HG03039 (cell line): ENCODE results near the gene ILRUN.
"Not testable (repeated sequence)": the region's sequence is repeated elsewhere in the genome, so short reads cannot be mapped to it uniquely, and the experiment has no call there.

Source experiments
- ATAC-seq: cut with Tn5 transposase; IDR thresholded peaks from one replicate; pipeline ENCODE4 v1.9.1; 2021; ENCODE audit warnings: mild to moderate bottlenecking, moderate library complexity; ENCODE audit not compliant: unreplicated experiment

ILRUN gene

DNA sequence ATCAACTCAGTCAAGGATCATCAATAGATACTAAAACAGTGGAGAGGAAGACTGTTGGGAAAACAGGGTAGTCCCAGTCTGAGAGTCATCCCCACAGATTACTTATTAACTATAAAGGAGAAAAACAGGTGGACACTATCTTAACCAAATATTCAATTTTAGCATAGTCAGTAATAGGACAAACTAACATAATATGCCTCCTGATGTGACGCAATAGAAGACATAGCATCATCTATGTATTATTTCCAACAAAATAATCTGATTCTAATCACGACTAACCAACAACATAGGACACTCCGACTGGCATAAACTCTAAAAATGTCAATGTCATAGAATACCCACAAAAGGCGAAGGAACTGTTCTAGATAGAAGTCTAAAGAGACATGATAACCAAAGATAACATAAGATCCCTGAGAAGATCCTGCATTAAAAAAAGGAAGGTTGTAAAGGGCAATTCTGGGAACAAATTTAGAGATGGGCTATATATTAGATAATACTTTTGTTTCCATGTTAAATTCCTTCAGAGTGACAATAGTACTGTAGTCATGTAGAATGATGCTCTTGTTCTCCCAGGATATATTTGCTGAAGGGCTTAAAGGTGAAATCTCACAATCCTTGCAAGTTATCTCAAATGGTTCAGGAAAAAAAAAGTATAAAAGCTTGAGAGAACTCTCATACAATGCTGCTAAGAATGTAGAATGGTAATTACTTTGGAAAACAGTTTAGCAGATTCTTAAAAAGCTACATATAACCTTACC is 28.9 kb downstream of the ILRUN start:
- ATAC-seq, result no peak

DNA sequence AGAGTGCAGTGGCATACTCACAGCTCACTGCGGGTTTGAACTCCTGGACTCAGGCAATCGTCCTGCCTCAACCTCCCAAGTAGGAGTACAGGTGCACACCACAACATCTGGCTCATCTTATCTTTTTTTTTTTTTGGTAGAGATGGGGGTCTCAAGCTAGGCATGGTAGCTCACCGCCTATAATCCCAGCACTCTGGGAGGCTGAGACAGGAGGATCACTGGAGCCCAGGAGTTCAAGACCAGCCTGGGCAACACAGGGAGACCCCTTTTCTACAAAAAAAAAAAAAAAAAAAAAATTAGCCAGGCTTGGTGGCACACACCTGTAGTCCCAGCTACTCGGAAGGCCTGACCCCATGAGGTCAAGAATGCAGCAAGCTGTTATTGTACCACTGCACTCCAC is 31.5 kb downstream of the ILRUN start:
- ATAC-seq, result no peak

DNA sequence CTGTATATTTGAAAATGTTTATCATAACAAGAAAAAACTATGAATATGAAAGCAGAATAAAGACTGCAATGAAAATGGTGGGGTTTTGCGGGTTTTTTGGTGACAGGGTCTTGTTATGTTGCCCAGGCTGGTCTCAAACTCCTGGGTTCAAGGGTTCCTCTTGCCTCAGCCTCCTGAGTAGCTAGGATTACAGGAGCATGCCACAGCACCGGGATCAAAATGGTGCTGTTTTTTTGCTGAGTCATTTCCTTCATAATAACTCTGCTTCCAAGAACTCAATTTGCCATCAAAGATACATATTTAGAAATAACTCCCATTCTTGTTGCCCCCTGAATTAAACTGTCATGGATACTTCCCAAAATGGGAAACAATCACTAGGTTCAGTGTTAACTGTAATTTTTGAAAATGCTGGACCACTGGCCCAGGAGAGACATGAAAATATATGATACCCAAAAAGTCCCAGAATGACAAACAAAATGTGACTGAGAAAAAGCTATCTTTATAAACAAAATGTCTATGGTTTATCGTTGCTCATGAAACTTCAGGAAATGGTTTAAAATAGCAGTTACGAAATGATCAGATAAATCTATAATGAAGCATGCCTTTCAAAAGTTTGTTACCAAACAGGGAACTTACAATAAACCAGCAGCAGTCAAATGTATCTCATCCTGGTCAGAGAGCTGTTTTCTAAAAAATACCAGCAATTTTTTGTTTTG is 32.2 kb downstream of the ILRUN start:
- no peak for ATAC-seq

DNA sequence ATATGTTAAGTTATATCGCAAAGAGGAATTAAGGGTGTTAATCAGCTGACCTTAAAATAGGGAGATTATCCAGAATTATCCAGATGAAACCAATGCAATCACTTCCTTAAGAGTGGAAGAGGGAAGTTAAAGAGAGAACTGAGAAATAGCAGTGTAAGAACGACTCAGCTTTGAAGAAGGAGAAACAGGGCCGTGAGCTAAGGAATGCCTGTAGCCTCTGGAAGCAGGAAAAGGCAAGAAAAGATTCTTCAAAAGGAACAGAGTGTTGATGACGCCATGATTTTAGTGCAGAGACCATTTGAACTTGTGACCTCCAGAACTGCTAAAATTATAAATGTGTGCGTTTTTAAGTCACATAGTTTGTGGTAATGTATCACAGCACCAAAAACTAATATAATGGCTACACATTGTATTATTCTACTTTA is 32.7 kb downstream of the ILRUN start:
- no peak for ATAC-seq

GRCh38 chr6:34663371-34663770 is 33.2 kb downstream of the ILRUN start:
- no peak for ATAC-seq

GRCh38 chr6:34661357-34661756 is 35.2 kb downstream of the ILRUN start:
- no peak for ATAC-seq

DNA sequence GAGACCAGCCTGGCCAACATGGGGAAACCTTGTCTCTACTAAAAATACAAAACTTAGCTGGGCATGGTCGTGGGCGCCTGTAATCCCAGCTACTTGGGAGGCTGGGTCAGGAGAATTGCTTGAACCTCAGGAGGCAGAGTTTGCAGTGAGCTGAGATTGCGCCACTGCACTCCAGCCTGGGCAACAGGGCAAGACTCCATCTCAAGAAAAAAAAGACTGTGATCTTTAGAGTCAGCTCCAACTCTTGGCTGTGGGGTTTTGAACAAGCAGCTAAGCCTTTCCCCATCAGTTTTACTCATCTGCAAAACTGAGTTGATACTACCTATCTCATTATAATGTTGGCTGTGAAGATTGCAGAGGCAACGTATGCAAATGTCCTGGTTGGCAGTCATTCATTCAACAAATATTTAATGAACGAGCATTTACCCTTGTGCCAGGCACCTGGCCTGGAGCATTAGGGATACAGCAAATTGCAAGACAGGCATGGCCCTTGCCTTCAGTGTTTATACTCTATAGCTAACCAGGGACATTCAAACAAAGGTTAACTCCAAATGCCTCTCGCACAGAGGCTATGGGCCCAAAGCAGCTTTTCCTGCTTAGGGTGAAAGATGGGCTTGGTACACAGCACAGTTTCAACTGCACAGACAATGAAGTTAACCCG is 37.8 kb downstream of the ILRUN start:
- no peak for ATAC-seq

DNA sequence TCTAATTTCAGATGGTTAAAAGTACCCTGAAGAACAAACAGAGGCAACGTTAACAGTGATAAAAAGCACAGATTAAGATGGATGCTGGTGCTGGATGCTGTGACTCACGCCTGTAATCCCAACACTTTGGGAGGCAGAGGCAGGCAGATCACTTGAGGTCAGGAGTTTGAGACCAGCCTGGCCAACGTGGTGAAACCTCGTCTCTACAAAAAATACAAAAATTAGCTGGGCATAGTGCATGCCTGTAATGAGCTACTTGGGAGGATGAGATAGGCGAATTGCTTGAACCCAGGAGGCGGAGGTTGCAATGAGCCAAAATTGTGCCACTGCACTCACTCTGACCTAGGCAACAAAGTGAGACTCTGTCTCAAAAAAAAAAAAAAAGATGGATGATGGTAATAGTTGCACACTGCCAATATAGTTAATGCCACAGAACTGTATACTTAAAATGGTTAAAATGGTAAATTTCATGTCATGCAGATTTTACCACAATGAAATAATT is 38.5 kb downstream of the ILRUN start:
- not testable (repeated sequence) for ATAC-seq

- ATAC-seq, result no peak
These were observed 39.1 kb downstream of the ILRUN start for GRCh38 chr6:34657307-34657978.

GRCh38 chr6:34657037-34657306 is 39.6 kb downstream of the ILRUN start:
- ATAC-seq, result no peak

- ATAC-seq, result peak; percentile 80
These were observed 40.1 kb downstream of the ILRUN start for GRCh38 chr6:34656378-34657036.

- not testable (repeated sequence) for ATAC-seq
These were observed 40.6 kb downstream of the ILRUN start for GRCh38 chr6:34655876-34656377.

DNA sequence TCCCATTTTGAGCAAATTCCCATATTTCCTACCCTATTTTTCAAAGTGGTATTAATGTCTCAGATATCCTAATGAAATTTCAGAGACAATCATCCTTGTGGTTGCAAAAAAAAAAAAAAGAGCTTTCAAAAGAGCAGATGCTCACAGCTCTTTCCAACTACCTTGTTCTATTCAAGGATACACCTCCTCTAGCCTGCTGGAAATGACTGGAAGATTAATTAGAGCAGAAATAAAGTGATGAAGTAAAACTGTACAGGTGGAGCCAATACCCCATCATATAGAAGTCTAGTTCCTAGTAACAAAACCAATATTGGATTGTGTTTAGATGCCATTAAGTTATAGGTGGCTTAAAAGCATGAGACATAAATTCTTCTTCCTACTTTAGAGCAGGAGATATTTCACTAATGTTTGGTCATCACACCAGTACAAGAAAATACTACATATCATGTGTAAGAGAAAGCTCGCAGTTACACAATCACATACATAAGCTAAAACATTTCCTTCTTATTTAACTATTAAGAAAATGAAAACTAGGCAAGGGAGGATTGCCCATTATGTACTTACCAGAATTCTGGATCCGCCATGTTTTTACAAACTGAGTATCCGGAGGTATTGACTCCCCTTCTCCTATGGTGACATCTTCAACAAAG is 42.4 kb downstream of the ILRUN start:
- no peak for ATAC-seq

DNA sequence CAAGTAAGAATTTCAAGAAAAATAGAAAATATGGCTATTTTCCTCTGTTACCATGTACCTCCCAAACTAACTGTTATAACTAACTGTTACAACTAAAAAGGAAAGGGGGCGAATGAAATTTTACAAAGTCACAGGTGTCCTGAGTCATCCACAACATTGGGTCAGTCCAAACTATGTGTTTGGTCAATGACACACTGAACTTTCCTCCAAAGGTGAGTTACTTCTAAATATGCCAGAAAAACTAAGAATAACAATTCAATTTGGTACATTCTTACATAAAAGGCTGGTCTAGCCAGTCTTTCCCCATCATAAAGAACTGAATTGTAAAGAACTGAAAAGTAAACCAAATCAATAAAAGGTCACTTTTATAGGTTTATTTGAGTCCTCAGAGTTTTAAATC is 44.3 kb downstream of the ILRUN start:
- no peak for ATAC-seq

DNA sequence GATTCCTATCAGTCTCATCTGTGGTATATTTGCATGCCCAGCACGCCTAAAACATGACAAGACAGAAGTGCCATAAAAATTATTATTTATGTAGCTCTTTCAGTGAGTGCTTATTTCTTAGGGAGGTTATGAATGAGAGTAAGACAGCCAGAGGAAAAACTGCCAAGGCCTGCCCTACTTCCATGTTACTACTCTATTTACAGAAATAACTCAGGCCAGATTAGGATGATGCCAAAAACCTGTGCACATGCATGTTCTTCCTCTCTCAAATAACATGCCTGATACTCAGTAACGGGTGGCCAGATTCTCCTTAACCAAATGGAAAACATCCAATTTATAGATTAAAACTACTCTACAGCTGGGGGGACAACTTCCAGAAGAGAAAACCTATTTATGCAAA is 45.7 kb downstream of the ILRUN start:
- ATAC-seq, result no peak

DNA sequence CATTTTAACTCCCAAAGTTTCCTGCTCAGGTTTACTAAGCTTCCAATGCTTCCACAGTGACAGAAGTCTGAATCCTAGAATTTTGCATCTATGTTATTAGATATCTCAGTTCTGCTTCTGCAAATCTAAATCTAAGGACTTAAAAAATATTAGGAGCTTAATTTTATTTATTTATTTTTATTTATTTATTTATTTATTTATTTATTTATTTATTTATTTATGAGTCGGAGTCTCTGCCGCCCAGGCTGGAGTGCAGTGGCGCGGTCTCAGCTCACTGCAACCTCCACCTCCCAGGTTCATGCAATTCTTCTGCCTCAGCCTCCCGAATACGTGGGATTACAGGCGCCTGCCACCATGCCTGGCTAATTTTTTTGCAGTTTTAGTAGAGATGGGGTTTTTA is 46.3 kb downstream of the ILRUN start:
- not testable (repeated sequence) for ATAC-seq

- ATAC-seq, result no peak
These were observed 47.8 kb downstream of the ILRUN start for GRCh38 chr6:34648806-34649205.
